K562 (cell line): ENCODE measurements around the gene CAST. TPM values are rescaled to one million over a fixed set of nuclear protein-coding genes. Genes with fewer than 3 reads are reported as not detected.

Experiments
- BRCA1 ChIP-seq, 2 experiments: fragments of 450-650 bp in 1 of 2; sonication (generic) in 1 of 2; formaldehyde crosslinking in 1 of 2; IDR thresholded peaks; 2 replicates each; pipeline versions ENCODE4 v1.5.0 to v1.6.1; 2017 to 2020; ENCODE audit warnings: mild to moderate bottlenecking in 1 of 2, missing genetic modification reagents in 1 of 2
- EP300 ChIP-seq: IDR thresholded peaks from 2 replicates; pipeline ENCODE4 v1.6.1; 2012; ENCODE audit warnings: low read length, improper control_type of control experiment
- HNRNPK ChIP-seq: fragments of 200-400 bp; formaldehyde crosslinking; IDR thresholded peaks from one replicate; pipeline ENCODE4 v1.6.1; 2018; ENCODE audit warnings: mild to moderate bottlenecking, low read depth, low read length; ENCODE audit not compliant: poor library complexity, severe bottlenecking
- JUND ChIP-seq, 2 experiments: IDR thresholded peaks; 2 replicates in 1 of 2; 3 replicates in 1 of 2; pipeline ENCODE4 v1.6.1; 2011; ENCODE audit warnings: borderline replicate concordance in 2 of 2, low read depth in 2 of 2, low read length in 2 of 2, improper control_type of control experiment in 1 of 2, missing biosample characterization in 1 of 2, missing genetic modification characterization in 1 of 2, missing genetic modification reagents in 1 of 2
- RAD21 ChIP-seq, 2 experiments: fragments of 250-450 bp in 1 of 2; fragments of 450-650 bp in 1 of 2; sonication (Bioruptor Pico) in 1 of 2; formaldehyde crosslinking in 1 of 2; IDR thresholded peaks in 1 of 2; conservative IDR thresholded peaks in 1 of 2; 2 replicates each; pipeline versions ENCODE4 v1.4.0 to v1.8.0; 2020 to 2022; ENCODE audit warnings: mild to moderate bottlenecking in 2 of 2, moderate library complexity in 1 of 2
- RCOR1 ChIP-seq, 2 experiments: IDR thresholded peaks; 2 replicates each; pipeline ENCODE4 v1.6.1; 2012; ENCODE audit warnings: low read depth in 2 of 2, low read length in 2 of 2, borderline replicate concordance in 1 of 2, improper control_type of control experiment in 1 of 2
- SRF ChIP-seq, 2 experiments: fragments of 250-450, 450-650 bp in 1 of 2; sonication (Bioruptor Pico) in 1 of 2; sonication (generic) in 1 of 2; formaldehyde crosslinking; IDR thresholded peaks; 2 replicates each; pipeline versions ENCODE4 v1.5.0 to v1.5.1; 2020 to 2022; ENCODE audit warnings: mild to moderate bottlenecking in 1 of 2, missing genetic modification reagents in 1 of 2
- TGIF2 ChIP-seq: sonication (generic); formaldehyde crosslinking; IDR thresholded peaks from 2 replicates; pipeline ENCODE4 v1.8.1; 2022; ENCODE audit warnings: mild to moderate bottlenecking, missing genetic modification reagents, moderate library complexity
- ZFX ChIP-seq: sonication (generic); formaldehyde crosslinking; IDR thresholded peaks from 2 replicates; pipeline ENCODE4 v1.8.0; 2022; ENCODE audit warnings: mild to moderate bottlenecking, missing genetic modification reagents, moderate library complexity
- ZNF224 ChIP-seq: sonication (generic); formaldehyde crosslinking; IDR thresholded peaks from 2 replicates; pipeline ENCODE4 v1.8.0; 2022; ENCODE audit warnings: mild to moderate bottlenecking, missing genetic modification reagents
- ZNF274 ChIP-seq: IDR thresholded peaks from 2 replicates; pipeline ENCODE4 v1.6.1; 2011; ENCODE audit warnings: low read depth, mild to moderate bottlenecking, low read length, moderate library complexity, borderline replicate concordance
- polyA plus RNA-seq, 8 experiments: library from polyadenylated mRNA; depleted of rRNA in 4 of 8; stranded (reverse) in 5 of 8; unstranded in 3 of 8; fragments of >200 nt; fragmentation: Nextera tagmentation in 2 of 8; fragmentation: Illumina TruSeq in 1 of 8; extraction: Ambion mirVana in 2 of 8; extraction: Trizol in 1 of 8; gene quantifications; 2 replicates each; pipeline versions ENCODE4 v1.2.1 to v1.2.3, GENCODE V29; 2011 to 2014; ENCODE audit warnings: inconsistent platforms in 1 of 8, missing spikeins in 1 of 8
- total RNA-seq, 7 experiments: library from RNA; depleted of rRNA in 6 of 7; stranded (reverse); fragments of >200 nt in 6 of 7; fragmentation: Illumina TruSeq in 2 of 7; extraction: Trizol in 2 of 7; gene quantifications; 2 replicates each; pipeline versions ENCODE4 v1.2.1 to v1.2.3, GENCODE V29; 2011 to 2021; ENCODE audit warnings: low replicate concordance in 1 of 7
- TF ChIP-seq, protein P1 (sequence below): fragments of 250-450 bp; sonication (Bioruptor Pico); IDR thresholded peaks from 2 replicates; pipeline ENCODE4 v1.8.0; 2022; ENCODE audit warnings: inconsistent platforms
- TF ChIP-seq, protein P2 (sequence below), 2 experiments: IDR thresholded peaks; 2 replicates each; pipeline ENCODE4 v1.6.1; 2012; ENCODE audit warnings: improper control_type of control experiment in 2 of 2, low read depth in 2 of 2, low read length in 2 of 2, borderline replicate concordance in 1 of 2
- TF ChIP-seq, protein P3 (sequence below): fragments of 250-450 bp; sonication (Bioruptor Pico); IDR thresholded peaks from 2 replicates; pipeline ENCODE4 v1.8.0; 2022; ENCODE audit warnings: inconsistent platforms, mild to moderate bottlenecking, moderate library complexity, borderline replicate concordance
- TF ChIP-seq, protein P4 (sequence below): fragments of 250-450 bp; sonication (Bioruptor Pico); IDR thresholded peaks from 2 replicates; pipeline ENCODE4 v1.5.0; 2021
- TF ChIP-seq, protein P5 (sequence below): conservative IDR thresholded peaks from 2 replicates; pipeline ENCODE4 v1.6.1; 2011; ENCODE audit warnings: low read depth, mild to moderate bottlenecking, low read length; ENCODE audit not compliant: control insufficient read depth

CAST gene
- total and polyA plus RNA-seq, 9 of the 15 experiments (the other 6 are each of a cell fraction or from before 2014, with no cell fraction given), result 55.5 to 136 (median 86.1) TPM

DNA sequence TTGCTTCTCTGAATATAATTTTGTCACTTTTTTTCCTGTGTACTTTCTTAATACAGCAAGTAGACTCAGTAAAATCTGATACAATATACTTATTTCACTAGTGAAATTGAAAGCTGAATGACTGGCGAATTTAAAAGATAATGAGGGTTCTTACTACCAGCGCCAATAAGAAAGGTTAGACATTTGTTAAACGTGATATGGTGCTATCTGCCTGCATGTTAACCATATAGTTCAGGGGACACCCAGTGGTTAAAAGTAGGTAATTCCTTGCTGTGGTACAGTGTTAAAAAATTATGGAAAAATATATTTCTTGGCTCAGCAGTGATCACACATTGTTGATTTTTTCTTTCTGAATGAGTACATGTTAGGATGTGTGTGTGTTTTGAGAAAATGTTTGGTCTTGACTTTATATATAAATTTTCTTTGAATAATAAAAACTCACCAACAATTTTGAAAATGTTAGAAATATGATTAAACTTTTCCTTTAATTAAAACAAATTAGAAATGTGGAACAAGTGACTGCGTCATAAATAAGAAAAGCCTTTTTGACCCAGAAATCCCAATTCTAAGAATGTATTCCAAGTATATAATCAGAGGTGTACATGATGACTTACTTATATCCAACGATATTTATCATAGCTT is 25.8 kb downstream of the CAST start (continued):
- TF ChIP-seq BRCA1 (IDR thresholded peaks at IDR 0.05), result no peak
- TF ChIP-seq BRCA1 (CRISPR knock-in tag; IDR thresholded peaks at IDR 0.05), result no peak
- TF ChIP-seq TGIF2 (CRISPR knock-in tag), result no peak
- 0 out of 4 replicates have a peak, but pooled peaks of 1 of the 2 experiments have one; percentile 30 for TF ChIP-seq RCOR1 (IDR thresholded peaks at IDR 0.05; ENCODE audit: borderline replicate concordance in 1 of 2, low read depth in 2 of 2, low read length in 2 of 2)
- TF ChIP-seq, protein P1, sequence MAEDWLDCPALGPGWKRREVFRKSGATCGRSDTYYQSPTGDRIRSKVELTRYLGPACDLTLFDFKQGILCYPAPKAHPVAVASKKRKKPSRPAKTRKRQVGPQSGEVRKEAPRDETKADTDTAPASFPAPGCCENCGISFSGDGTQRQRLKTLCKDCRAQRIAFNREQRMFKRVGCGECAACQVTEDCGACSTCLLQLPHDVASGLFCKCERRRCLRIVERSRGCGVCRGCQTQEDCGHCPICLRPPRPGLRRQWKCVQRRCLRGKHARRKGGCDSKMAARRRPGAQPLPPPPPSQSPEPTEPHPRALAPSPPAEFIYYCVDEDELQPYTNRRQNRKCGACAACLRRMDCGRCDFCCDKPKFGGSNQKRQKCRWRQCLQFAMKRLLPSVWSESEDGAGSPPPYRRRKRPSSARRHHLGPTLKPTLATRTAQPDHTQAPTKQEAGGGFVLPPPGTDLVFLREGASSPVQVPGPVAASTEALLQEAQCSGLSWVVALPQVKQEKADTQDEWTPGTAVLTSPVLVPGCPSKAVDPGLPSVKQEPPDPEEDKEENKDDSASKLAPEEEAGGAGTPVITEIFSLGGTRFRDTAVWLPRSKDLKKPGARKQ, result no peak
- TF ChIP-seq, protein P2, sequence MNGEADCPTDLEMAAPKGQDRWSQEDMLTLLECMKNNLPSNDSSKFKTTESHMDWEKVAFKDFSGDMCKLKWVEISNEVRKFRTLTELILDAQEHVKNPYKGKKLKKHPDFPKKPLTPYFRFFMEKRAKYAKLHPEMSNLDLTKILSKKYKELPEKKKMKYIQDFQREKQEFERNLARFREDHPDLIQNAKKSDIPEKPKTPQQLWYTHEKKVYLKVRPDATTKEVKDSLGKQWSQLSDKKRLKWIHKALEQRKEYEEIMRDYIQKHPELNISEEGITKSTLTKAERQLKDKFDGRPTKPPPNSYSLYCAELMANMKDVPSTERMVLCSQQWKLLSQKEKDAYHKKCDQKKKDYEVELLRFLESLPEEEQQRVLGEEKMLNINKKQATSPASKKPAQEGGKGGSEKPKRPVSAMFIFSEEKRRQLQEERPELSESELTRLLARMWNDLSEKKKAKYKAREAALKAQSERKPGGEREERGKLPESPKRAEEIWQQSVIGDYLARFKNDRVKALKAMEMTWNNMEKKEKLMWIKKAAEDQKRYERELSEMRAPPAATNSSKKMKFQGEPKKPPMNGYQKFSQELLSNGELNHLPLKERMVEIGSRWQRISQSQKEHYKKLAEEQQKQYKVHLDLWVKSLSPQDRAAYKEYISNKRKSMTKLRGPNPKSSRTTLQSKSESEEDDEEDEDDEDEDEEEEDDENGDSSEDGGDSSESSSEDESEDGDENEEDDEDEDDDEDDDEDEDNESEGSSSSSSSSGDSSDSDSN (IDR thresholded peaks at IDR 0.05; ENCODE audit: borderline replicate concordance in 1 of 2, low read depth in 2 of 2, low read length in 2 of 2), result no peak
- no peak for TF ChIP-seq ZNF224 (CRISPR knock-in tag)
- no peak for TF ChIP-seq HNRNPK
- TF ChIP-seq, protein P3, sequence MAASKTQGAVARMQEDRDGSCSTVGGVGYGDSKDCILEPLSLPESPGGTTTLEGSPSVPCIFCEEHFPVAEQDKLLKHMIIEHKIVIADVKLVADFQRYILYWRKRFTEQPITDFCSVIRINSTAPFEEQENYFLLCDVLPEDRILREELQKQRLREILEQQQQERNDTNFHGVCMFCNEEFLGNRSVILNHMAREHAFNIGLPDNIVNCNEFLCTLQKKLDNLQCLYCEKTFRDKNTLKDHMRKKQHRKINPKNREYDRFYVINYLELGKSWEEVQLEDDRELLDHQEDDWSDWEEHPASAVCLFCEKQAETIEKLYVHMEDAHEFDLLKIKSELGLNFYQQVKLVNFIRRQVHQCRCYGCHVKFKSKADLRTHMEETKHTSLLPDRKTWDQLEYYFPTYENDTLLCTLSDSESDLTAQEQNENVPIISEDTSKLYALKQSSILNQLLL (CRISPR knock-in tag), result no peak
- peak; percentile 23; the same call in 1 of the 2 replicates for TF ChIP-seq JUND (IDR thresholded peaks at IDR 0.05; ENCODE audit: borderline replicate concordance, low read depth, low read length)
- TF ChIP-seq JUND (tag; IDR thresholded peaks at IDR 0.05; ENCODE audit: borderline replicate concordance, low read depth, low read length), result no peak
- no peak for TF ChIP-seq ZFX
- peak; percentile 87 to 94 for TF ChIP-seq RAD21 (CRISPR knock-in tag; conservative IDR thresholded peaks at IDR 0.05 in 1 of 2, IDR thresholded peaks at IDR 0.05 in 1 of 2)
- TF ChIP-seq, protein P4, sequence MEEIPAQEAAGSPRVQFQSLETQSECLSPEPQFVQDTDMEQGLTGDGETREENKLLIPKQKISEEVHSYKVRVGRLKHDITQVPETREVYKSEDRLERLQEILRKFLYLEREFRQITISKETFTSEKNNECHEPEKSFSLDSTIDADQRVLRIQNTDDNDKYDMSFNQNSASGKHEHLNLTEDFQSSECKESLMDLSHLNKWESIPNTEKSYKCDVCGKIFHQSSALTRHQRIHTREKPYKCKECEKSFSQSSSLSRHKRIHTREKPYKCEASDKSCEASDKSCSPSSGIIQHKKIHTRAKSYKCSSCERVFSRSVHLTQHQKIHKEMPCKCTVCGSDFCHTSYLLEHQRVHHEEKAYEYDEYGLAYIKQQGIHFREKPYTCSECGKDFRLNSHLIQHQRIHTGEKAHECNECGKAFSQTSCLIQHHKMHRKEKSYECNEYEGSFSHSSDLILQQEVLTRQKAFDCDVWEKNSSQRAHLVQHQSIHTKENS, result no peak
- TF ChIP-seq SRF (CRISPR knock-in tag; IDR thresholded peaks at IDR 0.05), result no peak
- TF ChIP-seq, protein P5, sequence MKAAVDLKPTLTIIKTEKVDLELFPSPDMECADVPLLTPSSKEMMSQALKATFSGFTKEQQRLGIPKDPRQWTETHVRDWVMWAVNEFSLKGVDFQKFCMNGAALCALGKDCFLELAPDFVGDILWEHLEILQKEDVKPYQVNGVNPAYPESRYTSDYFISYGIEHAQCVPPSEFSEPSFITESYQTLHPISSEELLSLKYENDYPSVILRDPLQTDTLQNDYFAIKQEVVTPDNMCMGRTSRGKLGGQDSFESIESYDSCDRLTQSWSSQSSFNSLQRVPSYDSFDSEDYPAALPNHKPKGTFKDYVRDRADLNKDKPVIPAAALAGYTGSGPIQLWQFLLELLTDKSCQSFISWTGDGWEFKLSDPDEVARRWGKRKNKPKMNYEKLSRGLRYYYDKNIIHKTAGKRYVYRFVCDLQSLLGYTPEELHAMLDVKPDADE, result no peak
- no peak for TF ChIP-seq ZNF274
- 0 out of 2 replicates have a peak, but pooled peaks have one; percentile 13 for TF ChIP-seq EP300
